Activated CD8-positive, alpha-beta memory T cell treated with anti-CD3 and anti-CD28 coated beads for 1 hour (primary cell): ENCODE measurements around the gene ADGRL3.

Source experiments
- DNase-seq, 2 donors: peaks; one replicate each; pipeline ENCODE4 v3.0.0-alpha.2; 2020; ENCODE audit warnings: low read depth in 1 of 2; ENCODE audit errors: extremely low read depth in 1 of 2

ADGRL3 gene

GRCh38 chr4:61853041-61853440, 652.9 kb downstream of the ADGRL3 start:
- DNase-seq: no peak

GRCh38 chr4:61860376-61860775, 660.2 kb downstream of the ADGRL3 start:
- DNase-seq: no peak

- DNase-seq: no peak
These were observed 664.2 kb downstream of the ADGRL3 start for GRCh38 chr4:61864286-61864685.

GRCh38 chr4:61866378-61867030, 666.4 kb downstream of the ADGRL3 start:
- DNase-seq: no peak

- no peak for DNase-seq
These were observed 672.9 kb downstream of the ADGRL3 start for GRCh38 chr4:61872983-61873382.

- DNase-seq: no peak
These were observed 677.1 kb downstream of the ADGRL3 start for GRCh38 chr4:61877266-61877665.

GRCh38 chr4:61877893-61878292, 677.8 kb downstream of the ADGRL3 start:
- no peak for DNase-seq

- DNase-seq: no peak
These were observed 682.3 kb downstream of the ADGRL3 start for GRCh38 chr4:61882381-61882780.

- DNase-seq: no peak
These were observed 686.0 kb downstream of the ADGRL3 start for GRCh38 chr4:61886131-61886530.

GRCh38 chr4:61889117-61889516, 689.0 kb downstream of the ADGRL3 start:
- no peak for DNase-seq

GRCh38 chr4:61890321-61890720, 690.2 kb downstream of the ADGRL3 start:
- DNase-seq: no peak

GRCh38 chr4:61891953-61892352, 691.8 kb downstream of the ADGRL3 start:
- no peak for DNase-seq

GRCh38 chr4:61896634-61897033, 696.5 kb downstream of the ADGRL3 start:
- DNase-seq: no peak

GRCh38 chr4:61909031-61909430, 708.9 kb downstream of the ADGRL3 start:
- no peak for DNase-seq

GRCh38 chr4:61911313-61911756, 711.2 kb downstream of the ADGRL3 start:
- DNase-seq: no peak

GRCh38 chr4:61913619-61914018, 713.5 kb downstream of the ADGRL3 start:
- DNase-seq: no peak

- DNase-seq: no peak
These were observed 715.4 kb downstream of the ADGRL3 start for GRCh38 chr4:61915501-61915900.

- no peak for DNase-seq
These were observed 718.4 kb downstream of the ADGRL3 start for GRCh38 chr4:61918507-61918906.

GRCh38 chr4:61918987-61919386, 718.9 kb downstream of the ADGRL3 start:
- DNase-seq: no peak

GRCh38 chr4:61919561-61919960, 719.4 kb downstream of the ADGRL3 start:
- DNase-seq: no peak

GRCh38 chr4:61921920-61922319, 721.8 kb downstream of the ADGRL3 start:
- DNase-seq: no peak

- DNase-seq: no peak
These were observed 722.6 kb downstream of the ADGRL3 start for GRCh38 chr4:61922766-61923165.

GRCh38 chr4:61923179-61923578, 723.1 kb downstream of the ADGRL3 start:
- DNase-seq: no peak
